ENCODE data around the gene PTPRN2. TPM values are rescaled to one million over a fixed set of nuclear protein-coding genes. Genes with fewer than 3 reads are reported as not detected.

PTPRN2 gene
- total and polyA plus RNA-seq, 2 of the 8 experiments (the other 6 are each of a cell fraction or from before 2014, with no cell fraction given) = 2.6 to 4.5 TPM

DNA sequence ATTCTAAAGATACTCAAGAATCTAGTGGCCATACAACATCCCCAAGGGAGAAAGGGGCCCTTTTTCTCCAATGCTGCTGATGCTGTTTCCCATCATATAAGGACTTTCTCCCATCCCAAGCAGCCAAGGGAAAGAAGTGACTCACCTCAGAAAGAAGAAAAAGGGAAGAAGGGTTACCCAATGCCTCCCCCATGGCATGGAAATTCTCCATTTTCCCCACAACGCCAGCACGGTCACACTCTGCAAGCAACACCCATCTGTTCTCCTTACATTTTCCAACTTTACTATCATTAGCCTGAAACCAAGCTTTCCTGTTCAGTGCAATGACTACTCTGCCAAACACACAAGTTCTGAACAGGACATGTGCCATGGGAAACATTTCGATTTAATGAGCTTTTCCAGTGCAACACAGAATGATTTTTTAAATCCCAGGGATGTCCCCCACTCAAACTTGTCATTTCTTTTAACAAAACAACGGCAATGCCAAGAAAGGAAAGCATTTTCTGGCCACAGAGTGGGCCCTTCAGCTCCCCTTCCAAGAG is 67.9 kb downstream of the PTPRN2 start:
- Histone ChIP-seq H2AK5ac (ENCODE audit: low read depth, low read length) (no peak overlapping the region), H3K18ac (ENCODE audit: extremely low read depth, low read length) (no peak overlapping the region)
- TF ChIP-seq NANOG (IDR thresholded peaks at IDR 0.05; ENCODE audit: insufficient read depth, low read depth, low read length, poor library complexity, severe bottlenecking) = no peak
- TF ChIP-seq KDM4A (IDR thresholded peaks at IDR 0.05; ENCODE audit: low read depth, low read length, severe bottlenecking) = no peak
- TF ChIP-seq TEAD4 (IDR thresholded peaks at IDR 0.05; ENCODE audit: low read depth, low read length) = no peak
- no peak for TF ChIP-seq BRCA1 (IDR thresholded peaks at IDR 0.05; ENCODE audit: low read depth, low read length)
- TF ChIP-seq, protein P1, sequence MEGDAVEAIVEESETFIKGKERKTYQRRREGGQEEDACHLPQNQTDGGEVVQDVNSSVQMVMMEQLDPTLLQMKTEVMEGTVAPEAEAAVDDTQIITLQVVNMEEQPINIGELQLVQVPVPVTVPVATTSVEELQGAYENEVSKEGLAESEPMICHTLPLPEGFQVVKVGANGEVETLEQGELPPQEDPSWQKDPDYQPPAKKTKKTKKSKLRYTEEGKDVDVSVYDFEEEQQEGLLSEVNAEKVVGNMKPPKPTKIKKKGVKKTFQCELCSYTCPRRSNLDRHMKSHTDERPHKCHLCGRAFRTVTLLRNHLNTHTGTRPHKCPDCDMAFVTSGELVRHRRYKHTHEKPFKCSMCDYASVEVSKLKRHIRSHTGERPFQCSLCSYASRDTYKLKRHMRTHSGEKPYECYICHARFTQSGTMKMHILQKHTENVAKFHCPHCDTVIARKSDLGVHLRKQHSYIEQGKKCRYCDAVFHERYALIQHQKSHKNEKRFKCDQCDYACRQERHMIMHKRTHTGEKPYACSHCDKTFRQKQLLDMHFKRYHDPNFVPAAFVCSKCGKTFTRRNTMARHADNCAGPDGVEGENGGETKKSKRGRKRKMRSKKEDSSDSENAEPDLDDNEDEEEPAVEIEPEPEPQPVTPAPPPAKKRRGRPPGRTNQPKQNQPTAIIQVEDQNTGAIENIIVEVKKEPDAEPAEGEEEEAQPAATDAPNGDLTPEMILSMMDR (IDR thresholded peaks at IDR 0.05; ENCODE audit: control extremely low read depth in 1 of 3, insufficient read depth in 1 of 3, low read depth in 1 of 3, low read length in 3 of 3) = no peak
- no peak for TF ChIP-seq KDM1A (IDR thresholded peaks at IDR 0.05; ENCODE audit: borderline replicate concordance, low read length)
- TF ChIP-seq BACH1 (IDR thresholded peaks at IDR 0.05; ENCODE audit: low read length) = no peak
- TF ChIP-seq SP4 (IDR thresholded peaks at IDR 0.05; ENCODE audit: low read length) = no peak
- TF ChIP-seq USF2 (IDR thresholded peaks at IDR 0.05; ENCODE audit: low read length) = no peak
- TF ChIP-seq EZH2 (IDR thresholded peaks at IDR 0.05; ENCODE audit: low read depth, low read length, severe bottlenecking) = no peak

More for the DNA sequence above, 67.9 kb downstream of the PTPRN2 start:
- Histone ChIP-seq H2BK12ac (ENCODE audit: low read depth, low read length) (no peak overlapping the region), H2BK15ac (ENCODE audit: low read length) (no peak overlapping the region), H4K20me1 (replicated peaks in 1 of 2; ENCODE audit: control insufficient read depth in 1 of 2, insufficient read depth in 2 of 2, low read length in 2 of 2) (peaks cover 0 to 2% of the 10 kb centered on the region in 2 experiments), H4K5ac (ENCODE audit: insufficient read length, low read depth, low read length) (no peak overlapping the region), H3K4ac (replicated peaks; ENCODE audit: insufficient read length, low read depth, low read length) (no peak overlapping the region), H3K23me2 (ENCODE audit: low read depth, low read length) (no peaks in the 10 kb centered on the region), H4K8ac (ENCODE audit: extremely low read depth, insufficient read depth, low read length) (no peak overlapping the region), H3K23ac (ENCODE audit: insufficient read length) (no peak overlapping the region), H2BK120ac (replicated peaks; ENCODE audit: low read depth, low read length) (no peak overlapping the region), H2AFZ (ENCODE audit: low read length) (no peak overlapping the region), H2BK20ac (ENCODE audit: low read length) (no peak overlapping the region), H4K91ac (replicated peaks; ENCODE audit: insufficient read length, low read length) (no peak overlapping the region), H3K4me3 (ENCODE audit: extremely low read depth in 1 of 4, insufficient read depth in 2 of 4, low read depth in 3 of 4, low read length in 4 of 4) (no peak overlapping the region), H3K4me2 (ENCODE audit: insufficient read depth in 1 of 2, low read depth in 2 of 2, low read length in 2 of 2) (no peak overlapping the region), H3K4me1 (replicated peaks in 1 of 4; ENCODE audit: control insufficient read depth in 3 of 4, insufficient read depth in 4 of 4, low read length in 3 of 4) (no peaks in the 10 kb centered on the region), H3K79me2 (ENCODE audit: control insufficient read depth in 1 of 2, insufficient read depth in 2 of 2, low read length in 2 of 2) (no peaks in the 10 kb centered on the region), H3K27ac (ENCODE audit: low read depth, low read length) (no peak overlapping the region), H2BK5ac (ENCODE audit: low read depth, low read length) (no peak overlapping the region), H3K27me3 (replicated peaks in 1 of 4; ENCODE audit: control insufficient read depth in 3 of 4, extremely low read depth in 1 of 4, insufficient read depth in 3 of 4, low read length in 3 of 4) (no peaks in the 10 kb centered on the region; a peak in 1 of 7 replicates), H3K56ac (replicated peaks; ENCODE audit: insufficient read length, low read depth, low read length) (no peak overlapping the region), H3K14ac (ENCODE audit: insufficient read length) (no peak overlapping the region), H3K79me1 (ENCODE audit: low read depth, low read length) (no peaks in the 10 kb centered on the region), H3K9me3 (ENCODE audit: insufficient read depth in 2 of 2, low read depth in 1 of 2, low read length in 1 of 2) (peaks cover 12 to 19% of the 10 kb centered on the region in 2 experiments), H3K36me3 (ENCODE audit: control insufficient read depth in 2 of 4, insufficient read depth in 4 of 4, low read length in 3 of 4) (no peaks in the 10 kb centered on the region), H3K9ac (replicated peaks in 1 of 4; ENCODE audit: extremely low read depth in 1 of 4, low read depth in 3 of 4, low read length in 3 of 4) (no peak overlapping the region)
- 94% methylated on average over 4 of the region's 4 CpGs; no CpG with 5 or more reads in 1 of the 2 experiments for WGBS, 2 experiments (ENCODE audit: extremely low coverage in 1 of 2, insufficient coverage in 1 of 2, insufficient read length in 1 of 2, insufficient replicate concordance in 2 of 2, low coverage in 1 of 2, low lambda C conversion rate in 2 of 2, missing lambda C conversion rate in 1 of 2)
- FAIRE-seq (no peak), DNase-seq (ENCODE audit: low read depth in 1 of 2, low spot score in 2 of 2) (no peak)
- CTCF ChIA-PET (ENCODE audit: partially characterized antibody) = interaction anchor here (0.9 to 1.2 kb wide), 2 partner anchors 30 to 39 kb away, joined by 3 read pairs; no protein-coding TSS in a partner anchor
- POLR2A ChIA-PET (ENCODE audit: partially characterized antibody) = no interaction called here

All from H1 (cell line).